ENCODE measurements around the gene FBXO34.

GRCh38 chr14:55332654-55333570 is 61.7 kb downstream of the FBXO34 start:
- TF ChIP-seq POLR2A (IDR thresholded peaks at IDR 0.05; ENCODE audit: low read length) (no peak), GATA1 (IDR thresholded peaks at IDR 0.05; ENCODE audit: low read depth, low read length) (peak; percentile 18)

All from erythroblast (primary cell).